Gastrocnemius medialis (tissue), 4 donors: ENCODE data around the gene ASF1A.

Source experiments
- CTCF ChIP-seq, 5 experiments: fragments of 450-650 bp in 3 of 5; fragments of 200-600 bp in 2 of 5; sonication (generic) in 2 of 5; IDR thresholded peaks in 4 of 5; conservative IDR thresholded peaks in 1 of 5; 1 replicate in 4 of 5; 2 replicates in 1 of 5; pipeline ENCODE4 v1.5.1; 2016 to 2019; ENCODE audit warnings: antibody characterized with exemption in 5 of 5, mild to moderate bottlenecking in 3 of 5, moderate library complexity in 3 of 5
- POLR2A ChIP-seq, 2 donors: fragments of 450-650 bp; IDR thresholded peaks; one replicate each; pipeline ENCODE4 v1.6.1; 2017; ENCODE audit warnings: antibody characterized with exemption in 2 of 2, mild to moderate bottlenecking in 2 of 2, moderate library complexity in 2 of 2

- no peak for TF ChIP-seq CTCF (IDR thresholded peaks at IDR 0.05 in 4 of 5, conservative IDR thresholded peaks at IDR 0.05 in 1 of 5)
- no peak for TF ChIP-seq POLR2A (IDR thresholded peaks at IDR 0.05)
Measured at GRCh38 chr6:118893064-118893806, 717 bp upstream of the ASF1A start.
